WTC11 (cell line): ENCODE results near the gene MTA1. TPM values are rescaled to one million over a fixed set of nuclear protein-coding genes. Genes with fewer than 3 reads are reported as not detected.

Experiments
- ATAC-seq: fragments of 200-7000 bp; cut with Tn5 transposase; 2 replicates; pipeline ENCODE4 v1.10.0; 2021; ENCODE audit warnings: mild to moderate bottlenecking, moderate library complexity
- CTCF ChIA-PET: fragments of 300-600 bp; sonication (Branson Sonifier 250); formaldehyde crosslinking; loops from one replicate; lab custom pipeline; 2021; ENCODE audit warnings: antibody characterized with exemption; lab: Charles Lee
- POLR2A ChIA-PET: fragments of 350-600 bp; sonication (Branson Sonifier 250); formaldehyde crosslinking; loops from one replicate; lab custom pipeline; 2021; ENCODE audit warnings: antibody characterized with exemption; lab: Charles Lee
- DNase-seq: peaks from one replicate; pipeline ENCODE4 v3.0.0; 2021; ENCODE audit warnings: low spot score
- H3K27ac Mint-ChIP-seq: 2 replicates; pipeline ENCODE4 v1.8.0; 2021; ENCODE audit warnings: mixed read lengths
- H3K27me3 Mint-ChIP-seq: 2 replicates; pipeline ENCODE4 v1.8.0; 2021; ENCODE audit warnings: low read depth, mild to moderate bottlenecking, moderate library complexity, mixed read lengths
- H3K36me3 Mint-ChIP-seq: 2 replicates; pipeline ENCODE4 v1.8.0; 2021; ENCODE audit warnings: mixed read lengths
- H3K4me1 Mint-ChIP-seq: 2 replicates; pipeline ENCODE4 v1.8.0; 2022; ENCODE audit warnings: mixed read lengths
- H3K4me3 Mint-ChIP-seq: 2 replicates; pipeline ENCODE4 v1.8.0; 2021; ENCODE audit warnings: mild to moderate bottlenecking, moderate library complexity, mixed read lengths
- H3K9me3 Mint-ChIP-seq: 2 replicates; pipeline ENCODE4 v1.8.0; 2021; ENCODE audit warnings: mixed read lengths
- ATF1 ChIP-seq: sonication (generic); formaldehyde crosslinking; IDR thresholded peaks from 2 replicates; pipeline ENCODE4 v1.8.1; 2023; ENCODE audit warnings: mild to moderate bottlenecking, moderate library complexity, missing genetic modification reagents
- CTCF ChIP-seq: fragments of 200-600 bp; IDR thresholded peaks from 2 replicates; pipeline ENCODE4 v1.8.0; 2022; ENCODE audit warnings: antibody characterized with exemption
- E2F4 ChIP-seq: sonication (generic); formaldehyde crosslinking; IDR thresholded peaks from 2 replicates; pipeline ENCODE4 v1.8.1; 2022; ENCODE audit warnings: low read depth, mild to moderate bottlenecking, moderate library complexity, missing genetic modification reagents, borderline replicate concordance
- FOXJ3 ChIP-seq: sonication (generic); formaldehyde crosslinking; IDR thresholded peaks from 2 replicates; pipeline ENCODE4 v1.9.0; 2021; ENCODE audit warnings: missing genetic modification reagents, mild to moderate bottlenecking, borderline replicate concordance
- FOXK1 ChIP-seq: sonication (generic); formaldehyde crosslinking; IDR thresholded peaks from 2 replicates; pipeline ENCODE4 v1.8.0; 2022; ENCODE audit warnings: mild to moderate bottlenecking, moderate library complexity, missing genetic modification reagents
- GABPB1 ChIP-seq: sonication (generic); formaldehyde crosslinking; IDR thresholded peaks from 2 replicates; pipeline ENCODE4 v1.8.1; 2023; ENCODE audit warnings: mild to moderate bottlenecking, missing genetic modification reagents
- NFYB ChIP-seq: sonication (generic); formaldehyde crosslinking; conservative IDR thresholded peaks from 2 replicates; pipeline ENCODE4 v1.8.0; 2022; ENCODE audit warnings: low read depth, missing genetic modification reagents
- RELA ChIP-seq: sonication (generic); formaldehyde crosslinking; IDR thresholded peaks from 2 replicates; pipeline ENCODE4 v1.8.1; 2022; ENCODE audit warnings: missing genetic modification reagents, mild to moderate bottlenecking, borderline replicate concordance
- total RNA-seq: library from RNA; stranded (reverse); gene quantifications from 3 replicates; pipeline ENCODE4 v1.2.3, GENCODE V29; 2021
- TF ChIP-seq, protein P1 (sequence below): sonication (generic); formaldehyde crosslinking; IDR thresholded peaks from 2 replicates; pipeline ENCODE4 v1.8.0; 2023; ENCODE audit warnings: missing genetic modification reagents, mild to moderate bottlenecking, borderline replicate concordance
- TF ChIP-seq, protein P2 (sequence below): sonication (generic); formaldehyde crosslinking; IDR thresholded peaks from 2 replicates; pipeline ENCODE4 v1.8.1; 2023; ENCODE audit warnings: mild to moderate bottlenecking, missing genetic modification reagents
- TF ChIP-seq, protein P3 (sequence below): sonication (generic); formaldehyde crosslinking; IDR thresholded peaks from 2 replicates; pipeline ENCODE4 v1.8.1; 2023; ENCODE audit warnings: mild to moderate bottlenecking, moderate library complexity, missing genetic modification reagents
- TF ChIP-seq, protein P4 (sequence below): sonication (generic); formaldehyde crosslinking; IDR thresholded peaks from 2 replicates; pipeline ENCODE4 v1.8.1; 2022; ENCODE audit warnings: missing genetic modification reagents, borderline replicate concordance
- TF ChIP-seq, protein P5 (sequence below): fragments of 250-450 bp; sonication (Bioruptor Pico); IDR thresholded peaks from 2 replicates; pipeline ENCODE4 v1.9.0; 2021; ENCODE audit warnings: moderate library complexity, mild to moderate bottlenecking, inconsistent platforms, borderline replicate concordance
- TF ChIP-seq, protein P6 (sequence below): sonication (generic); formaldehyde crosslinking; IDR thresholded peaks from 2 replicates; pipeline ENCODE4 v1.8.0; 2023; ENCODE audit warnings: missing genetic modification reagents

Gene MTA1
- total RNA-seq, 1 experiment from 2014 or later, result 279 TPM

DNA sequence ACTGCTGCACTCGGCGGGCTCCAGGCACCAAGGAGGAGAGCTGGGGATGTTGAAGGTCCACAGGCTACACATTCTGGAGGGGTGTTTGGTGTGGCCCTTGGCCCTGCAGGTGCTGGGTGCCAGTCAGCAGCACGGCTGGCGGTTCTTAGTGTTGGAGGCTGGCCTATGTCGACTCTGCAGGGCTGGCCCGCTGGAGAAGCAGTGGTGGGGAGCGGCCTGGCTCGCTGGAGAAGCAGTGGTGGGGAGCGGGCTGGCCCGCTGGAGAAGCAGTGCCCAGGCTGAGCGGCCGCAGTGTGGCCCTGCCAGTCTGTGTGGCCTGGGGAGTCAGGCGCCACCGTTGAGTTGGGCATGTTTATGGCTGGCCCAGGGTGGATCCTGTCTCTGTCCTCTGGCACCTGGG lies 27.3 kb downstream of the MTA1 start (continued):
- TF ChIP-seq, protein P1, sequence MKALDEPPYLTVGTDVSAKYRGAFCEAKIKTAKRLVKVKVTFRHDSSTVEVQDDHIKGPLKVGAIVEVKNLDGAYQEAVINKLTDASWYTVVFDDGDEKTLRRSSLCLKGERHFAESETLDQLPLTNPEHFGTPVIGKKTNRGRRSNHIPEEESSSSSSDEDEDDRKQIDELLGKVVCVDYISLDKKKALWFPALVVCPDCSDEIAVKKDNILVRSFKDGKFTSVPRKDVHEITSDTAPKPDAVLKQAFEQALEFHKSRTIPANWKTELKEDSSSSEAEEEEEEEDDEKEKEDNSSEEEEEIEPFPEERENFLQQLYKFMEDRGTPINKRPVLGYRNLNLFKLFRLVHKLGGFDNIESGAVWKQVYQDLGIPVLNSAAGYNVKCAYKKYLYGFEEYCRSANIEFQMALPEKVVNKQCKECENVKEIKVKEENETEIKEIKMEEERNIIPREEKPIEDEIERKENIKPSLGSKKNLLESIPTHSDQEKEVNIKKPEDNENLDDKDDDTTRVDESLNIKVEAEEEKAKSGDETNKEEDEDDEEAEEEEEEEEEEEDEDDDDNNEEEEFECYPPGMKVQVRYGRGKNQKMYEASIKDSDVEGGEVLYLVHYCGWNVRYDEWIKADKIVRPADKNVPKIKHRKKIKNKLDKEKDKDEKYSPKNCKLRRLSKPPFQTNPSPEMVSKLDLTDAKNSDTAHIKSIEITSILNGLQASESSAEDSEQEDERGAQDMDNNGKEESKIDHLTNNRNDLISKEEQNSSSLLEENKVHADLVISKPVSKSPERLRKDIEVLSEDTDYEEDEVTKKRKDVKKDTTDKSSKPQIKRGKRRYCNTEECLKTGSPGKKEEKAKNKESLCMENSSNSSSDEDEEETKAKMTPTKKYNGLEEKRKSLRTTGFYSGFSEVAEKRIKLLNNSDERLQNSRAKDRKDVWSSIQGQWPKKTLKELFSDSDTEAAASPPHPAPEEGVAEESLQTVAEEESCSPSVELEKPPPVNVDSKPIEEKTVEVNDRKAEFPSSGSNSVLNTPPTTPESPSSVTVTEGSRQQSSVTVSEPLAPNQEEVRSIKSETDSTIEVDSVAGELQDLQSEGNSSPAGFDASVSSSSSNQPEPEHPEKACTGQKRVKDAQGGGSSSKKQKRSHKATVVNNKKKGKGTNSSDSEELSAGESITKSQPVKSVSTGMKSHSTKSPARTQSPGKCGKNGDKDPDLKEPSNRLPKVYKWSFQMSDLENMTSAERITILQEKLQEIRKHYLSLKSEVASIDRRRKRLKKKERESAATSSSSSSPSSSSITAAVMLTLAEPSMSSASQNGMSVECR (CRISPR knock-in tag), result no peak

- TF ChIP-seq RELA (CRISPR knock-in tag) (no peak), ATF1 (no peak), NFYB (CRISPR knock-in tag) (no peak), FOXJ3 (no peak)
- TF ChIP-seq, protein P2, sequence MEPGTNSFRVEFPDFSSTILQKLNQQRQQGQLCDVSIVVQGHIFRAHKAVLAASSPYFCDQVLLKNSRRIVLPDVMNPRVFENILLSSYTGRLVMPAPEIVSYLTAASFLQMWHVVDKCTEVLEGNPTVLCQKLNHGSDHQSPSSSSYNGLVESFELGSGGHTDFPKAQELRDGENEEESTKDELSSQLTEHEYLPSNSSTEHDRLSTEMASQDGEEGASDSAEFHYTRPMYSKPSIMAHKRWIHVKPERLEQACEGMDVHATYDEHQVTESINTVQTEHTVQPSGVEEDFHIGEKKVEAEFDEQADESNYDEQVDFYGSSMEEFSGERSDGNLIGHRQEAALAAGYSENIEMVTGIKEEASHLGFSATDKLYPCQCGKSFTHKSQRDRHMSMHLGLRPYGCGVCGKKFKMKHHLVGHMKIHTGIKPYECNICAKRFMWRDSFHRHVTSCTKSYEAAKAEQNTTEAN, result no peak
Observed at GRCh38 chr14:105447651-105448640, 28.3 kb downstream of the MTA1 start.

DNA sequence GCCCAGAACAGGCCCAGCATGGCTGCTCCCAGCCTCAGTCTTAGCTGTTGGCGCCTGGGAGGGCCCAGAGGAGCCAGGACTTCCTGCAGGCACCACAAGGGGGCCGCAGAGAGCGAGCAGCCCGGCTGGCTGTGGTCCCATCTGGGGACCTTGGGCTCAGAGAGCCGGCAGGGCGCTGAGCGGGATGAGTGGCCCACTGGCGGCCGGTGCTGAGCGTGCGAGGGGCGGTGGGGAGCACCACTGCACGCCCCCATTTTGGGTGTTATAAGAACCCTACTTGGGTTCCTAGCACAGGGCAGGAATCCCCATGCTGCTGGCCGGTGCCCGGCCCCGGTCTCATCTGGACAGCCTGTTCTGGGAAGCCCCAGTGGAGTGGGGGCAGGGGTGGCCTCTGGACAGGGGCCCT lies 29.1 kb downstream of the MTA1 start:
- no peaks in the 10 kb centered on the region for H3K4me1 Mint-ChIP-seq
- DNase-seq (peak; percentile 83), ATAC-seq (peak; percentile 91)
- no peak overlapping the region for H3K4me3 Mint-ChIP-seq
- no peaks in the 10 kb centered on the region for H3K27me3 Mint-ChIP-seq
- POLR2A ChIA-PET, result no interaction called here
- H3K36me3 Mint-ChIP-seq, result peaks cover 21% of the 10 kb centered on the region
- CTCF ChIA-PET, result interaction anchor here (0.6 to 2.0 kb wide), 22 partner anchors 9 to 419 kb away, joined by 3 to 16 read pairs (median 4); partner anchors contain the start of gene CRIP1
- no peak overlapping the region for H3K27ac Mint-ChIP-seq
- no peaks in the 10 kb centered on the region for H3K9me3 Mint-ChIP-seq
- TF ChIP-seq, protein P3, sequence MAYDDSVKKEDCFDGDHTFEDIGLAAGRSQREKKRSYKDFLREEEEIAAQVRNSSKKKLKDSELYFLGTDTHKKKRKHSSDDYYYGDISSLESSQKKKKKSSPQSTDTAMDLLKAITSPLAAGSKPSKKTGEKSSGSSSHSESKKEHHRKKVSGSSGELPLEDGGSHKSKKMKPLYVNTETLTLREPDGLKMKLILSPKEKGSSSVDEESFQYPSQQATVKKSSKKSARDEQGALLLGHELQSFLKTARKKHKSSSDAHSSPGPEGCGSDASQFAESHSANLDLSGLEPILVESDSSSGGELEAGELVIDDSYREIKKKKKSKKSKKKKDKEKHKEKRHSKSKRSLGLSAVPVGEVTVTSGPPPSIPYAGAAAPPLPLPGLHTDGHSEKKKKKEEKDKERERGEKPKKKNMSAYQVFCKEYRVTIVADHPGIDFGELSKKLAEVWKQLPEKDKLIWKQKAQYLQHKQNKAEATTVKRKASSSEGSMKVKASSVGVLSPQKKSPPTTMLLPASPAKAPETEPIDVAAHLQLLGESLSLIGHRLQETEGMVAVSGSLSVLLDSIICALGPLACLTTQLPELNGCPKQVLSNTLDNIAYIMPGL (CRISPR knock-in tag), result peak; percentile 63; the same call in 1 of the 2 replicates
- TF ChIP-seq GABPB1 (CRISPR knock-in tag), result no peak
- TF ChIP-seq, protein P4, sequence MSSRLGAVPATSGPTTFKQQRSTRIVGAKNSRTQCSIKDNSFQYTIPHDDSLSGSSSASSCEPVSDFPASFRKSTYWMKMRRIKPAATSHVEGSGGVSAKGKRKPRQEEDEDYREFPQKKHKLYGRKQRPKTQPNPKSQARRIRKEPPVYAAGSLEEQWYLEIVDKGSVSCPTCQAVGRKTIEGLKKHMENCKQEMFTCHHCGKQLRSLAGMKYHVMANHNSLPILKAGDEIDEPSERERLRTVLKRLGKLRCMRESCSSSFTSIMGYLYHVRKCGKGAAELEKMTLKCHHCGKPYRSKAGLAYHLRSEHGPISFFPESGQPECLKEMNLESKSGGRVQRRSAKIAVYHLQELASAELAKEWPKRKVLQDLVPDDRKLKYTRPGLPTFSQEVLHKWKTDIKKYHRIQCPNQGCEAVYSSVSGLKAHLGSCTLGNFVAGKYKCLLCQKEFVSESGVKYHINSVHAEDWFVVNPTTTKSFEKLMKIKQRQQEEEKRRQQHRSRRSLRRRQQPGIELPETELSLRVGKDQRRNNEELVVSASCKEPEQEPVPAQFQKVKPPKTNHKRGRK (CRISPR knock-in tag), result no peak
- TF ChIP-seq E2F4 (CRISPR knock-in tag), result no peak
- TF ChIP-seq, protein P5, sequence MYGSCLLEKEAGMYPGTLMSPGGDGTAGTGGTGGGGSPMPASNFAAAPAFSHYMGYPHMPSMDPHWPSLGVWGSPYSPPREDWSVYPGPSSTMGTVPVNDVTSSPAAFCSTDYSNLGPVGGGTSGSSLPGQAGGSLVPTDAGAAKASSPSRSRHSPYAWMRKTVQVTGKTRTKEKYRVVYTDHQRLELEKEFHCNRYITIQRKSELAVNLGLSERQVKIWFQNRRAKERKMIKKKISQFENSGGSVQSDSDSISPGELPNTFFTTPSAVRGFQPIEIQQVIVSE (CRISPR knock-in tag), result no peak
- TF ChIP-seq FOXK1 (CRISPR knock-in tag), result no peak
- TF ChIP-seq, protein P6, sequence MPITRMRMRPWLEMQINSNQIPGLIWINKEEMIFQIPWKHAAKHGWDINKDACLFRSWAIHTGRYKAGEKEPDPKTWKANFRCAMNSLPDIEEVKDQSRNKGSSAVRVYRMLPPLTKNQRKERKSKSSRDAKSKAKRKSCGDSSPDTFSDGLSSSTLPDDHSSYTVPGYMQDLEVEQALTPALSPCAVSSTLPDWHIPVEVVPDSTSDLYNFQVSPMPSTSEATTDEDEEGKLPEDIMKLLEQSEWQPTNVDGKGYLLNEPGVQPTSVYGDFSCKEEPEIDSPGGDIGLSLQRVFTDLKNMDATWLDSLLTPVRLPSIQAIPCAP (CRISPR knock-in tag), result no peak
- peak; percentile 77 for TF ChIP-seq CTCF

More at GRCh38 chr14:105447651-105448640, 28.3 kb downstream of the MTA1 start:
- ATAC-seq (peak; percentile 6), DNase-seq (no peak)
- Mint-ChIP-seq H3K4me3 (no peak overlapping the region), H3K27me3 (no peaks in the 10 kb centered on the region), H3K27ac (no peak overlapping the region), H3K9me3 (no peaks in the 10 kb centered on the region), H3K36me3 (peaks cover 22% of the 10 kb centered on the region), H3K4me1 (no peaks in the 10 kb centered on the region)
- ChIA-PET POLR2A (no interaction called here), CTCF (interaction anchor here (0.6 to 2.0 kb wide), 21 partner anchors 8 to 199 kb away, joined by 3 to 16 read pairs (median 5); partner anchors contain the start of gene CRIP1)
